ENCODE measurements around the gene AMPD3.

Gene AMPD3

DNA sequence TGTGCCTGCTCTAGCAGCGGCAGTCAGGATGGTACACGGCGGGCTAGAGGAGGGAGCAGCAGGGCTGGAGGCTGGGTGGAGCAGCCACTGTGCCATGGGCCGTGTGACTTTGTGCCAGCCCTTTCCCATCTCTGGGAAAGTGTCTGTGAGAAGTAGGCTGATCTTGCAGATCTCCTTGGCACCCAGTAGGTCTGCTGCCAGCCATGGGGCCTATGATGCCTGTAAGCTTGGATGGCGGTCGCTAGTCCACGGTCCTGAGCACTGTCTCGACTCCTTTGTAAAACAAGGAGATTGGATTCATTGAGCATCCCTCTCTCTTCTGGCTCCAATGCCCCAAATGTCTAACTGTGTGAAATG, 22.6 kb downstream of the AMPD3 start:
- H3K4ac ChIP-seq (ENCODE audit: low read depth in 1 of 2, low read length in 2 of 2), result no peak overlapping the region
- H3K4me2 ChIP-seq (ENCODE audit: low read length, poor library complexity, severe bottlenecking), result no peak overlapping the region
- no peaks in the 10 kb centered on the region for H3K9me3 ChIP-seq (ENCODE audit: control insufficient read depth, low read length)
- H3K79me1 ChIP-seq (replicated peaks; ENCODE audit: low read length, poor library complexity, severe bottlenecking), result peaks cover 55% of the 10 kb centered on the region
- H2BK12ac ChIP-seq (ENCODE audit: low read length in 2 of 2), result no peak overlapping the region
- no peak overlapping the region for H2BK5ac ChIP-seq (ENCODE audit: low read depth, low read length, poor library complexity, severe bottlenecking)
- H2AK5ac ChIP-seq (ENCODE audit: low read length, severe bottlenecking), result no peak overlapping the region
- no peak overlapping the region for H2BK15ac ChIP-seq (ENCODE audit: low read depth, poor library complexity, severe bottlenecking)
- H3K4me3 ChIP-seq (ENCODE audit: insufficient read depth in 1 of 2, low read depth in 1 of 2, low read length in 2 of 2), result no peak overlapping the region
- DNase-seq, result no peak
- 99% methylated on average over 8 of the region's 8 CpGs for WGBS
- no peak overlapping the region for H4K8ac ChIP-seq (ENCODE audit: low read length)
- H3K14ac ChIP-seq (ENCODE audit: low read length in 2 of 2), result no peak overlapping the region
- H3K23ac ChIP-seq (ENCODE audit: low read length in 2 of 2), result no peak overlapping the region
- H2BK120ac ChIP-seq (ENCODE audit: low read depth, low read length), result no peak overlapping the region
- H2AFZ ChIP-seq (ENCODE audit: low read depth, low read length), result no peak overlapping the region
- no peak overlapping the region for H3K27ac ChIP-seq (ENCODE audit: low read length, poor library complexity, severe bottlenecking)
- no peak overlapping the region for H4K91ac ChIP-seq (ENCODE audit: low read length)
- no peak overlapping the region for H3K9ac ChIP-seq (ENCODE audit: low read length)
- no peaks in the 10 kb centered on the region for H3K4me1 ChIP-seq (ENCODE audit: control insufficient read depth, insufficient read depth, low read depth, low read length)
- H3K18ac ChIP-seq (ENCODE audit: low read depth in 1 of 2, low read length in 2 of 2), result no peak overlapping the region
- H3K27me3 ChIP-seq (ENCODE audit: control insufficient read depth in 1 of 2, insufficient read depth in 1 of 2, low read length in 2 of 2), result no peaks in the 10 kb centered on the region
- H3K36me3 ChIP-seq (ENCODE audit: control insufficient read depth in 1 of 2, insufficient read depth in 2 of 2, low read depth in 1 of 2, low read length in 2 of 2), result peaks cover 49 to 93% of the 10 kb centered on the region in 2 experiments

GRCh38 chr11:10478066-10478465, 23.0 kb downstream of the AMPD3 start:
- H3K18ac ChIP-seq (ENCODE audit: low read depth in 1 of 2, low read length in 2 of 2), result no peak overlapping the region
- H3K27ac ChIP-seq (ENCODE audit: low read length, poor library complexity, severe bottlenecking), result no peak overlapping the region
- H2BK120ac ChIP-seq (ENCODE audit: low read depth, low read length), result no peak overlapping the region
- no peak overlapping the region for H3K4me3 ChIP-seq (ENCODE audit: insufficient read depth in 1 of 2, low read depth in 1 of 2, low read length in 2 of 2)
- no peaks in the 10 kb centered on the region for H3K9me3 ChIP-seq (ENCODE audit: control insufficient read depth, low read length)
- H3K23ac ChIP-seq (ENCODE audit: low read length in 2 of 2), result no peak overlapping the region
- no peak for DNase-seq
- H2BK5ac ChIP-seq (ENCODE audit: low read depth, low read length, poor library complexity, severe bottlenecking), result no peak overlapping the region
- no peak overlapping the region for H2BK15ac ChIP-seq (ENCODE audit: low read depth, poor library complexity, severe bottlenecking)
- H3K4me2 ChIP-seq (ENCODE audit: low read length, poor library complexity, severe bottlenecking), result no peak overlapping the region
- 82% methylated on average over 3 of the region's 3 CpGs for WGBS
- no peak overlapping the region for H3K9ac ChIP-seq (ENCODE audit: low read length)
- no peak overlapping the region for H2BK12ac ChIP-seq (ENCODE audit: low read length in 2 of 2)
- H2AK5ac ChIP-seq (ENCODE audit: low read length, severe bottlenecking), result no peak overlapping the region
- peaks cover 50 to 97% of the 10 kb centered on the region in 2 experiments for H3K36me3 ChIP-seq (ENCODE audit: control insufficient read depth in 1 of 2, insufficient read depth in 2 of 2, low read depth in 1 of 2, low read length in 2 of 2)
- H3K14ac ChIP-seq (ENCODE audit: low read length in 2 of 2), result no peak overlapping the region
- no peak overlapping the region for H3K4ac ChIP-seq (ENCODE audit: low read depth in 1 of 2, low read length in 2 of 2)
- no peaks in the 10 kb centered on the region for H3K27me3 ChIP-seq (ENCODE audit: control insufficient read depth in 1 of 2, insufficient read depth in 1 of 2, low read length in 2 of 2)
- H2AFZ ChIP-seq (ENCODE audit: low read depth, low read length), result no peak overlapping the region
- H4K91ac ChIP-seq (ENCODE audit: low read length), result no peak overlapping the region
- no peaks in the 10 kb centered on the region for H3K4me1 ChIP-seq (ENCODE audit: control insufficient read depth, insufficient read depth, low read depth, low read length)
- H4K8ac ChIP-seq (ENCODE audit: low read length), result no peak overlapping the region
- H3K79me1 ChIP-seq (replicated peaks; ENCODE audit: low read length, poor library complexity, severe bottlenecking), result peaks cover 58% of the 10 kb centered on the region

GRCh38 chr11:10478574-10479550, 23.8 kb downstream of the AMPD3 start:
- H4K8ac ChIP-seq (ENCODE audit: low read length), result no peak overlapping the region
- no peak overlapping the region for H3K4me2 ChIP-seq (ENCODE audit: low read length, poor library complexity, severe bottlenecking)
- peaks cover 54% of the 10 kb centered on the region for H3K79me1 ChIP-seq (replicated peaks; ENCODE audit: low read length, poor library complexity, severe bottlenecking)
- H3K4me1 ChIP-seq (ENCODE audit: control insufficient read depth, insufficient read depth, low read depth, low read length), result no peaks in the 10 kb centered on the region
- 92% methylated on average over 15 of the region's 16 CpGs for WGBS
- H4K91ac ChIP-seq (ENCODE audit: low read length), result no peak overlapping the region
- no peak overlapping the region for H3K18ac ChIP-seq (ENCODE audit: low read depth in 1 of 2, low read length in 2 of 2)
- H2BK12ac ChIP-seq (ENCODE audit: low read length in 2 of 2), result no peak overlapping the region
- H3K14ac ChIP-seq (ENCODE audit: low read length in 2 of 2), result peak overlapping the region in 1 of 2 experiments; percentile 2
- H2BK120ac ChIP-seq (ENCODE audit: low read depth, low read length), result no peak overlapping the region
- H3K36me3 ChIP-seq (ENCODE audit: control insufficient read depth in 1 of 2, insufficient read depth in 2 of 2, low read depth in 1 of 2, low read length in 2 of 2), result peaks cover 50 to 97% of the 10 kb centered on the region in 2 experiments
- H3K27me3 ChIP-seq (ENCODE audit: control insufficient read depth in 1 of 2, insufficient read depth in 1 of 2, low read length in 2 of 2), result no peaks in the 10 kb centered on the region
- no peak overlapping the region for H2AFZ ChIP-seq (ENCODE audit: low read depth, low read length)
- H2BK5ac ChIP-seq (ENCODE audit: low read depth, low read length, poor library complexity, severe bottlenecking), result no peak overlapping the region
- H3K4me3 ChIP-seq (ENCODE audit: insufficient read depth in 1 of 2, low read depth in 1 of 2, low read length in 2 of 2), result no peak overlapping the region
- no peak overlapping the region for H3K23ac ChIP-seq (ENCODE audit: low read length in 2 of 2)
- no peak for DNase-seq
- H2AK5ac ChIP-seq (ENCODE audit: low read length, severe bottlenecking), result no peak overlapping the region
- no peak overlapping the region for H3K4ac ChIP-seq (ENCODE audit: low read depth in 1 of 2, low read length in 2 of 2)
- H2BK15ac ChIP-seq (ENCODE audit: low read depth, poor library complexity, severe bottlenecking), result no peak overlapping the region
- no peak overlapping the region for H3K27ac ChIP-seq (ENCODE audit: low read length, poor library complexity, severe bottlenecking)
- no peaks in the 10 kb centered on the region for H3K9me3 ChIP-seq (ENCODE audit: control insufficient read depth, low read length)
- no peak overlapping the region for H3K9ac ChIP-seq (ENCODE audit: low read length)

- no peak overlapping the region for H4K8ac ChIP-seq (ENCODE audit: low read length)
- no peak overlapping the region for H4K91ac ChIP-seq (ENCODE audit: low read length)
- H3K23ac ChIP-seq (ENCODE audit: low read length in 2 of 2), result no peak overlapping the region
- peaks cover 46 to 97% of the 10 kb centered on the region in 2 experiments for H3K36me3 ChIP-seq (ENCODE audit: control insufficient read depth in 1 of 2, insufficient read depth in 2 of 2, low read depth in 1 of 2, low read length in 2 of 2)
- no peaks in the 10 kb centered on the region for H3K9me3 ChIP-seq (ENCODE audit: control insufficient read depth, low read length)
- peaks cover 45% of the 10 kb centered on the region for H3K79me1 ChIP-seq (replicated peaks; ENCODE audit: low read length, poor library complexity, severe bottlenecking)
- H2BK12ac ChIP-seq (ENCODE audit: low read length in 2 of 2), result no peak overlapping the region
- 97% methylated on average over 6 of the region's 6 CpGs for WGBS
- no peaks in the 10 kb centered on the region for H3K27me3 ChIP-seq (ENCODE audit: control insufficient read depth in 1 of 2, insufficient read depth in 1 of 2, low read length in 2 of 2)
- H3K9ac ChIP-seq (ENCODE audit: low read length), result no peak overlapping the region
- H2BK5ac ChIP-seq (ENCODE audit: low read depth, low read length, poor library complexity, severe bottlenecking), result no peak overlapping the region
- no peak overlapping the region for H2BK120ac ChIP-seq (ENCODE audit: low read depth, low read length)
- H2AK5ac ChIP-seq (ENCODE audit: low read length, severe bottlenecking), result no peak overlapping the region
- no peak overlapping the region for H3K4ac ChIP-seq (ENCODE audit: low read depth in 1 of 2, low read length in 2 of 2)
- DNase-seq, result no peak
- H3K4me1 ChIP-seq (ENCODE audit: control insufficient read depth, insufficient read depth, low read depth, low read length), result no peaks in the 10 kb centered on the region
- H2BK15ac ChIP-seq (ENCODE audit: low read depth, poor library complexity, severe bottlenecking), result no peak overlapping the region
- no peak overlapping the region for H2AFZ ChIP-seq (ENCODE audit: low read depth, low read length)
- H3K4me2 ChIP-seq (ENCODE audit: low read length, poor library complexity, severe bottlenecking), result no peak overlapping the region
- H3K27ac ChIP-seq (ENCODE audit: low read length, poor library complexity, severe bottlenecking), result no peak overlapping the region
- no peak overlapping the region for H3K4me3 ChIP-seq (ENCODE audit: insufficient read depth in 1 of 2, low read depth in 1 of 2, low read length in 2 of 2)
- no peak overlapping the region for H3K14ac ChIP-seq (ENCODE audit: low read length in 2 of 2)
- no peak overlapping the region for H3K18ac ChIP-seq (ENCODE audit: low read depth in 1 of 2, low read length in 2 of 2)
Observed at GRCh38 chr11:10480026-10480425, 25.0 kb downstream of the AMPD3 start.
